Neural cell (in vitro differentiated cells): ENCODE data around the gene ZBED4. TPM values are rescaled to one million over a fixed set of nuclear protein-coding genes. Genes with fewer than 3 reads are reported as not detected.

Source experiments
- H2AFZ ChIP-seq: fragments of 200-600, 300-800 bp; sonication (generic), shearing (Covaris generic); 2 replicates; pipeline ENCODE4 v1.6.0; 2014; ENCODE audit warnings: low read depth, mild to moderate bottlenecking, antibody characterized with exemption, low read length, moderate library complexity
- H3F3A ChIP-seq: fragments of 200-600 bp; shearing (Covaris generic); 2 replicates; pipeline ENCODE4 v1.6.1; 2016; ENCODE audit warnings: mild to moderate bottlenecking, moderate library complexity, mixed read lengths, antibody characterized with exemption, low read length; ENCODE audit not compliant: insufficient read depth, poor library complexity, severe bottlenecking
- H3K27ac ChIP-seq: fragments of 200-600, 300-800 bp; sonication (generic), shearing (Covaris generic); 2 replicates; pipeline ENCODE4 v1.5.1; 2014; ENCODE audit warnings: mild to moderate bottlenecking, low read length, moderate library complexity
- H3K27me3 ChIP-seq: fragments of 300-800, 200-600 bp; sonication (generic), shearing (Covaris generic); 2 replicates; pipeline ENCODE4 v1.6.0; 2014; ENCODE audit warnings: mild to moderate bottlenecking, low read depth, low read length, moderate library complexity; ENCODE audit not compliant: insufficient read depth
- H3K36me3 ChIP-seq: fragments of 300-800, 200-600 bp; sonication (generic), shearing (Covaris generic); 2 replicates; pipeline ENCODE4 v1.5.1; 2014; ENCODE audit warnings: mild to moderate bottlenecking, antibody characterized with exemption, low read length, moderate library complexity; ENCODE audit not compliant: insufficient read depth
- H3K4me2 ChIP-seq: fragments of 300-800, 200-600 bp; sonication (generic), shearing (Covaris generic); 2 replicates; pipeline ENCODE4 v1.6.0; 2014; ENCODE audit warnings: mild to moderate bottlenecking, low read length
- H3K4me3 ChIP-seq: fragments of 300-800, 200-600 bp; sonication (generic), shearing (Covaris generic); 2 replicates; pipeline ENCODE4 v1.5.1; 2014; ENCODE audit warnings: mild to moderate bottlenecking, low read length, moderate library complexity
- H3K79me2 ChIP-seq: fragments of 200-600 bp; shearing (Covaris generic); replicated peaks from 2 replicates; pipeline ENCODE4 v1.6.0; 2014; ENCODE audit warnings: mild to moderate bottlenecking, low read length, moderate library complexity; ENCODE audit not compliant: insufficient read depth
- H3K9ac ChIP-seq: fragments of 300-800, 200-600 bp; sonication (generic), shearing (Covaris generic); 2 replicates; pipeline ENCODE4 v1.6.1; 2016; ENCODE audit warnings: mild to moderate bottlenecking, low read length, mixed read lengths
- H3K9me2 ChIP-seq: fragments of 200-600 bp; shearing (Covaris generic); 2 replicates; pipeline ENCODE4 v1.6.1; 2016; ENCODE audit warnings: mild to moderate bottlenecking, low read length, mixed read lengths; ENCODE audit not compliant: insufficient read depth
- H3K9me3 ChIP-seq: fragments of 200-600, 300-800 bp; sonication (generic), shearing (Covaris generic); 2 replicates; pipeline ENCODE4 v1.6.1; 2016; ENCODE audit warnings: mild to moderate bottlenecking, mixed run types, low read length, moderate library complexity, mixed read lengths
- H4K20me1 ChIP-seq: fragments of 200-600 bp; shearing (Covaris generic); 2 replicates; pipeline ENCODE4 v1.6.1; 2016; ENCODE audit warnings: mild to moderate bottlenecking, mixed run types; ENCODE audit not compliant: insufficient read depth
- EP300 ChIP-seq: fragments of 450-650 bp; conservative IDR thresholded peaks from 2 replicates; pipeline ENCODE4 v1.6.1; 2014; ENCODE audit warnings: antibody characterized with exemption, mild to moderate bottlenecking, moderate library complexity; ENCODE audit not compliant: poor library complexity, severe bottlenecking
- EZH2 ChIP-seq: fragments of 200-600, 300-800 bp; shearing (Covaris generic), sonication (generic); IDR thresholded peaks from 2 replicates; pipeline ENCODE4 v1.6.1; 2014; ENCODE audit warnings: antibody characterized with exemption, low read length, borderline replicate concordance, mild to moderate bottlenecking; ENCODE audit not compliant: insufficient read depth, poor library complexity, severe bottlenecking
- MXI1 ChIP-seq: fragments of 450-650 bp; conservative IDR thresholded peaks from 2 replicates; pipeline ENCODE4 v1.6.1; 2014; ENCODE audit warnings: antibody characterized with exemption, mild to moderate bottlenecking; ENCODE audit not compliant: poor library complexity, severe bottlenecking
- POLR2AphosphoS5 ChIP-seq: IDR thresholded peaks from 2 replicates; pipeline ENCODE4 v1.6.1; 2012
- RAD21 ChIP-seq: fragments of 450-650 bp; conservative IDR thresholded peaks from 2 replicates; pipeline ENCODE4 v1.6.1; 2014; ENCODE audit warnings: antibody characterized with exemption, mild to moderate bottlenecking, moderate library complexity
- REST ChIP-seq: IDR thresholded peaks from 2 replicates; pipeline ENCODE4 v1.6.1; 2012; ENCODE audit warnings: borderline replicate concordance
- SMC3 ChIP-seq: fragments of 450-650 bp; conservative IDR thresholded peaks from 2 replicates; pipeline ENCODE4 v1.6.1; 2014; ENCODE audit warnings: antibody characterized with exemption, mild to moderate bottlenecking, moderate library complexity; ENCODE audit not compliant: poor library complexity
- TAF1 ChIP-seq: IDR thresholded peaks from 2 replicates; pipeline ENCODE4 v1.6.1; 2012; ENCODE audit warnings: low read depth
- polyA plus RNA-seq: library from polyadenylated mRNA; depleted of rRNA; stranded (reverse); fragments of >200 nt; gene quantifications from 2 replicates; pipeline ENCODE4 v1.2.3, GENCODE V29; 2014
- TF ChIP-seq, protein P1 (sequence below): fragments of 450-650 bp; IDR thresholded peaks from 2 replicates; pipeline ENCODE4 v1.5.1; 2014; ENCODE audit warnings: antibody characterized with exemption, mild to moderate bottlenecking, moderate library complexity; ENCODE audit not compliant: poor library complexity, severe bottlenecking

The ZBED4 gene
- polyA plus RNA-seq, 1 donor from 2014 or later = 15.0 TPM

GRCh38 chr22:49926916-49927315 is 73.3 kb downstream of the ZBED4 start:
- Histone ChIP-seq H3K4me2 (no peak overlapping the region), H3K27me3 (no peaks in the 10 kb centered on the region), H3K79me2 (no peaks in the 10 kb centered on the region), H2AFZ (no peak overlapping the region), H3K36me3 (no peaks in the 10 kb centered on the region), H3K9me3 (no peaks in the 10 kb centered on the region), H3K4me3 (no peak overlapping the region), H3K9me2 (no peaks in the 10 kb centered on the region), H3K9ac (no peak overlapping the region), H4K20me1 (no peaks in the 10 kb centered on the region), H3K27ac (no peak overlapping the region), H3F3A (no peaks in the 10 kb centered on the region)
- TF ChIP-seq EP300 (no peak), REST (no peak), EZH2 (no peak), RAD21 (no peak), MXI1 (no peak), TAF1 (no peak), POLR2AphosphoS5 (no peak), SMC3 (no peak)
- TF ChIP-seq, protein P1, sequence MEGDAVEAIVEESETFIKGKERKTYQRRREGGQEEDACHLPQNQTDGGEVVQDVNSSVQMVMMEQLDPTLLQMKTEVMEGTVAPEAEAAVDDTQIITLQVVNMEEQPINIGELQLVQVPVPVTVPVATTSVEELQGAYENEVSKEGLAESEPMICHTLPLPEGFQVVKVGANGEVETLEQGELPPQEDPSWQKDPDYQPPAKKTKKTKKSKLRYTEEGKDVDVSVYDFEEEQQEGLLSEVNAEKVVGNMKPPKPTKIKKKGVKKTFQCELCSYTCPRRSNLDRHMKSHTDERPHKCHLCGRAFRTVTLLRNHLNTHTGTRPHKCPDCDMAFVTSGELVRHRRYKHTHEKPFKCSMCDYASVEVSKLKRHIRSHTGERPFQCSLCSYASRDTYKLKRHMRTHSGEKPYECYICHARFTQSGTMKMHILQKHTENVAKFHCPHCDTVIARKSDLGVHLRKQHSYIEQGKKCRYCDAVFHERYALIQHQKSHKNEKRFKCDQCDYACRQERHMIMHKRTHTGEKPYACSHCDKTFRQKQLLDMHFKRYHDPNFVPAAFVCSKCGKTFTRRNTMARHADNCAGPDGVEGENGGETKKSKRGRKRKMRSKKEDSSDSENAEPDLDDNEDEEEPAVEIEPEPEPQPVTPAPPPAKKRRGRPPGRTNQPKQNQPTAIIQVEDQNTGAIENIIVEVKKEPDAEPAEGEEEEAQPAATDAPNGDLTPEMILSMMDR = no peak

GRCh38 chr22:49927483-49928184 is 74.0 kb downstream of the ZBED4 start:
- no peaks in the 10 kb centered on the region for H3K9me3 ChIP-seq
- H3K9me2 ChIP-seq = no peaks in the 10 kb centered on the region
- H3K9ac ChIP-seq = no peak overlapping the region
- H4K20me1 ChIP-seq = no peaks in the 10 kb centered on the region
- no peak for TF ChIP-seq RAD21
- no peak for TF ChIP-seq SMC3
- H3K27ac ChIP-seq = no peak overlapping the region
- H3K27me3 ChIP-seq = no peaks in the 10 kb centered on the region
- H3K79me2 ChIP-seq = no peaks in the 10 kb centered on the region
- H3F3A ChIP-seq = no peaks in the 10 kb centered on the region
- no peaks in the 10 kb centered on the region for H3K36me3 ChIP-seq
- no peak overlapping the region for H2AFZ ChIP-seq
- no peak overlapping the region for H3K4me2 ChIP-seq
- H3K4me3 ChIP-seq = no peak overlapping the region
